GM10248 (cell line): Measurements from ENCODE around the gene PKD2.
A peak's percentile ranks its signal among the peaks of the same experiment; 100 is the strongest.

ENCODE experiments used
- CTCF ChIA-PET: fragments of 300-600 bp; sonication (Branson Sonifier 250); formaldehyde crosslinking; extraction: SDS; loops from one replicate; lab custom pipeline; 2021; ENCODE audit warnings: antibody characterized with exemption; lab: Yijun Ruan, JAX
- POLR2A ChIA-PET: fragments of 350-650 bp; sonication (Branson Sonifier 250); formaldehyde crosslinking; extraction: SDS; loops from one replicate; lab custom pipeline; 2020; ENCODE audit warnings: antibody characterized with exemption; lab: Yijun Ruan, JAX
- DNase-seq: peaks from one replicate; pipeline ENCODE4 v3.0.0; 2012; ENCODE audit errors: extremely low spot score
- TF ChIP-seq, protein P1 (sequence below): IDR thresholded peaks from 2 replicates; pipeline ENCODE4 v1.5.1; 2012; ENCODE audit warnings: mild to moderate bottlenecking, low read depth; ENCODE audit errors: extremely low read depth, missing control alignments, control extremely low read depth

The PKD2 gene

GRCh38 chr4:87970121-87970520 is 37.3 kb upstream of the PKD2 start:
- CTCF ChIA-PET = no interaction called here
- POLR2A ChIA-PET = no interaction called here
- TF ChIP-seq, protein P1, sequence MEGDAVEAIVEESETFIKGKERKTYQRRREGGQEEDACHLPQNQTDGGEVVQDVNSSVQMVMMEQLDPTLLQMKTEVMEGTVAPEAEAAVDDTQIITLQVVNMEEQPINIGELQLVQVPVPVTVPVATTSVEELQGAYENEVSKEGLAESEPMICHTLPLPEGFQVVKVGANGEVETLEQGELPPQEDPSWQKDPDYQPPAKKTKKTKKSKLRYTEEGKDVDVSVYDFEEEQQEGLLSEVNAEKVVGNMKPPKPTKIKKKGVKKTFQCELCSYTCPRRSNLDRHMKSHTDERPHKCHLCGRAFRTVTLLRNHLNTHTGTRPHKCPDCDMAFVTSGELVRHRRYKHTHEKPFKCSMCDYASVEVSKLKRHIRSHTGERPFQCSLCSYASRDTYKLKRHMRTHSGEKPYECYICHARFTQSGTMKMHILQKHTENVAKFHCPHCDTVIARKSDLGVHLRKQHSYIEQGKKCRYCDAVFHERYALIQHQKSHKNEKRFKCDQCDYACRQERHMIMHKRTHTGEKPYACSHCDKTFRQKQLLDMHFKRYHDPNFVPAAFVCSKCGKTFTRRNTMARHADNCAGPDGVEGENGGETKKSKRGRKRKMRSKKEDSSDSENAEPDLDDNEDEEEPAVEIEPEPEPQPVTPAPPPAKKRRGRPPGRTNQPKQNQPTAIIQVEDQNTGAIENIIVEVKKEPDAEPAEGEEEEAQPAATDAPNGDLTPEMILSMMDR = no peak
- no peak for DNase-seq

GRCh38 chr4:87971866-87972265 is 35.6 kb upstream of the PKD2 start:
- CTCF ChIA-PET = interaction anchor here (0.8 to 2.8 kb wide), 3 partner anchors 15 to 119 kb away, joined by 3 to 20 read pairs (median 8); no protein-coding TSS in a partner anchor

GRCh38 chr4:87973283-87974169 is 33.9 kb upstream of the PKD2 start:
- DNase-seq = peak; percentile 40
- POLR2A ChIA-PET = no interaction called here
- CTCF ChIA-PET = interaction anchor here (0.7 to 2.8 kb wide), 23 partner anchors 9 to 669 kb away, joined by 3 to 20 read pairs (median 3); no protein-coding TSS in a partner anchor
- TF ChIP-seq, protein P1 = peak; percentile 77

More at GRCh38 chr4:87971866-87972265, 35.6 kb upstream of the PKD2 start:
- DNase-seq = no peak
- TF ChIP-seq, protein P1 = no peak
- POLR2A ChIA-PET = no interaction called here

DNA sequence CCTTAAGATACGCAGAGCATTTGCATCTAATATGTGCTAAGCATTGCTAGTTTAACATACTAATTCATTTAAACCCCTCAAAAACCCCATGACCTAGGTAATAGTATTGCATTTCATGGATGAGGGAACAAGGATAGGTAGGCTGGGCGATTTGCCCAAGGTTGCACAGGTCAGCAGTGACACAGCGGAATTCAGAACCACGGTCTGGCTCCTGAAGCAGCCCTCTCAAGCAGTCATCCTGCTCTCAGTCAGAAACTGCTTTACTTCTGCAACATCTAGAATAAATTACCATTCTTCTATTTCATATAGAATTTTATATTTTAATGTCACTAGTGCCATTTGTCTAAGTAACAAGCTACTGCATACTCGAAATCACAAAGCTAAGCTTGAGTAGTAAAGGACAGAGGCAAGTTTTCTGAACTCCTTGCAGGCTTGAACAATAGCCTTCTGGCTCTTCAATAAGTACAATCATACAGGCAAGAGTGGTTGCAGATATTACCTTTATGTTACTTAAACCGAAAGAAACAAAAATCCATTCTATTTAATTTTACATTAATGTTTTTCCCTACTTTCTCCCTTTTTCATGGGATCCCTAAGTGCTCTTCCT is 32.5 kb upstream of the PKD2 start:
- no peak for DNase-seq
- TF ChIP-seq, protein P1 = no peak
- CTCF ChIA-PET = interaction anchor here (0.8 to 2.8 kb wide), 5 partner anchors 11 to 297 kb away, joined by 3 to 13 read pairs (median 11); no protein-coding TSS in a partner anchor
- POLR2A ChIA-PET = no interaction called here

DNA sequence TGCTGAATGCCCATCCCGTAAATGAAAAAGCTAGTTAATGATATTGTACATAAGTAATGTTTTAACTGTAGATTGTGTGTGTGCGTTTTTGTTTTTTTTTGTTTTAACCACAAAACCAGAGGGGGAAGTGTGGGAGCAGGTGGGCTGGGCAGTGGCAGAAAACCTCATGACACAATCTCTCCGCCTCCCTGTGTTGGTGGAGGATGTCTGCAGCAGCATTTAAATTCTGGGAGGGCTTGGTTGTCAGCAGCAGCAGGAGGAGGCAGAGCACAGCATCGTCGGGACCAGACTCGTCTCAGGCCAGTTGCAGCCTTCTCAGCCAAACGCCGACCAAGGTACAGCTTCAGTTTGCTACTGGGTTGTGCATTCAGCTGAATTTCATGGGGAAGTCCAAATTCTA is 32.0 kb upstream of the PKD2 start, which contains the start of gene SPP1:
SPP1 (plus strand) TSS at position 249 of the 400 bp plus-strand sequence. CDS start 1,182 bp downstream, outside the sequence.
- POLR2A ChIA-PET = no interaction called here
- CTCF ChIA-PET = interaction anchor here (1.2 kb wide), 1 partner anchor 14 kb away, joined by 3 read pairs; no protein-coding TSS in a partner anchor
- DNase-seq = peak; percentile 20
- TF ChIP-seq, protein P1 = no peak
